GM19238 (cell line): ENCODE results near the gene RHOT2.

Experiments
- DNase-seq: peaks from one replicate; pipeline ENCODE4 v3.0.0; 2011; ENCODE audit warnings: low spot score; ENCODE audit not compliant: insufficient read length

Gene RHOT2

DNA sequence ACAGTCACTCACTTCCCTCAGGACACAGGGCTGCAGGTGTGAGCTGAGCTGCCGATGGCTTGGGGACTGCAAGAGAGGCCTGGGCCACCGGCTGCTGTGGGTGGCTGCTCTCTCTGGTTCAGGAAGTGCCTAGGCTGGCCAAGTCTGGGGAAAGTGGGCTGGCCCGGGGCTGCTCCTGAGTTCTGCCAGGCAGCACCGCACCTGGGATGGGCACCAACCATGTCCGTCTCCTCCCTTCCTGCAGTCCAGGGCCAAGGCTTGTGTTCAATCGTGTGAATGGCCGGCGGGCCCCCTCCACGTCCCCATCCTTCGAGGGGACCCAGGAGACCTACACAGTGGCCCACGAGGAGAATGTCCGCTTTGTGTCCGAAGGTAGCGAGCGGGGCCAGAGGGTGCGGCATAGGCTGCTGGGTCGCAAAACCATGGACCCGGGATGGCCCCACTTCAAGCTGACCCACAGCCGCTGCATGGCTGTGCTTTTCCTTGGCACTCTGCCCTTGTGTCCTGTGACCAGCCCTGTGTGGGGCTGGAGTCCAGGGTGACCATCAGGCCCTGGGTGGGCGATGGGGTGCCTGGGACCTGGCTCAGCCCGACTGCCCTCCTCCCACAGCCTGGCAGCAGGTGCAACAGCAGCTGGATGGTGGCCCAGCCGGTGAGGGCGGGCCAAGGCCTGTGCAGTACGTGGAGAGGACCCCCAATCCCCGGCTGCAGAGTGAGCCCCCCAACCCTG, 20.6 kb upstream of the RHOT2 start:
- DNase-seq = no peak

DNA sequence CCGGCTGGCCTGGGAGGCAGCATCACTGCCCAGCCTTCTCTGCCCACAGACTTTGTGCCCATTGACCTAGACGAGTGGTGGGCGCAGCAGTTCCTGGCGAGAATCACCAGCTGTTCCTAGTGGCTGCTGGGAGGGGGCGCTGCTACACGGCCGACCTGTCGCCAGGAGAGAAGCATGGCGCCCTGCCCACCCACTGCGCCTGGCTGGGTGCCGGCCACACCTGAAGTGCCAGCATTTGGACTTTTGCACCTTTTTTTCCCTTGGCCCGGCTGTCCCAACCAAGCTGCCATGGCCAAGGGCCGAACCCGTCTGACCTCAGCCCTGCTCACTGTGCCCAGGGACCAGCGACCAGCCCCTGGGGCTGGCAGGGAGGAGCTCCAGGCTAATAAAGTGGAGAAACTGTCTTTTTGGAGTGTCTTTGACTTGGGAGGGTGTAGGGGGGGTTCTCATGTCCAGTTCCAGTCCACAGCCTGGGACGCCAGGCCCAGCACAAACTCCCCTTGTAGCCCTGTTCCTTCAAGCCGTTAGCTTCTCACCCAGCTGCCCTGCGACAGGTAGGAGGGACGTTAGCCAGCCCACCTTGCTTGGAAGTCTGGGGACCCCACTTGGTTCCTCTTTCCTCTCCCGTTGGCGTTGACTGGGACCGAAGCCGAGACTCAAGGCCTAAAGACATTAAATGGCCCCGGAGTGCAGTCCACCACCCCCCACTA, 19.7 kb upstream of the RHOT2 start:
- no peak for DNase-seq

DNA sequence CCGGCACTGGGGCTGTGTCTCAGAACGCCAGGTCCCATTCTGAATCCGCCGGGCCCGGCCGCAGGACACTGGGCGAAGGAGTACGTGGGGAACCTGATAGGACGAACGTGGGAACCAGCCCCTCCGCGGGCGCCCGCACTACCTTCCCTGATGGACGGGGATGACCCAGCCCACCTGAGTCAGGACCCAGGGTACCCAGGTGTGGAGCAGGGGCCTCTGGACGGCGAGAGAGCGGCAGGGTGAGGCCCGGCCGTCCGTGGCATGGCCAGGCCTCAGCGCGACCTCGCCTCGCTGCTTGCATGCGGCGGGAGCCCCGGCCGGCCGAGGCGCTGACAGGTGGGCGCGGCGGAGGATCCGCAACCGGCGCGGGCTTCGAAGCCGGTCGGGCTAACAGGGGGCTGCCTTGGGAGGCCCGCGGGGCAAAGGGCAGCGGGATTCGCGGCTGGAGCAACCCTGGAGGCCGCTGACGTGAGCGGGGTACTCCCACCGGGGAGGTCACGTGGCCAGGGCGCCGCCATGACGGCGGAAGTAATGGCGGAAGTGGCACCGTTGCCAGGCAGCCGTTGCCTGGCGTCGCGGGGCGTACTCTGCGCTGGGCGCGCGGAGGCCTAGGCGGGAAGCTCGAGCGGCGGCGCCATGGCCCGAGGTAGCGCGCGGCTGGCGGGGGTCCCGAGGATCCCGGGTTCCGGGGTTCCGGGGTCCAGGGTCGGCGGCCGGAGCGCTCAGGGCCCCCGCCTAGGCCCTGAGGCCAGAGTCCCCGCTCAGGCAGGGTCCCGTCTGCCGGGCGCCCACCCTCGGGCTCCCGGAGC, 18.9 kb upstream of the RHOT2 start, which contains the start of gene WDR90:
WDR90 (plus strand) TSS at position 585 of the 809 bp plus-strand sequence; CDS start at position 637, 52 bp downstream.
- DNase-seq = peak; percentile 100

DNA sequence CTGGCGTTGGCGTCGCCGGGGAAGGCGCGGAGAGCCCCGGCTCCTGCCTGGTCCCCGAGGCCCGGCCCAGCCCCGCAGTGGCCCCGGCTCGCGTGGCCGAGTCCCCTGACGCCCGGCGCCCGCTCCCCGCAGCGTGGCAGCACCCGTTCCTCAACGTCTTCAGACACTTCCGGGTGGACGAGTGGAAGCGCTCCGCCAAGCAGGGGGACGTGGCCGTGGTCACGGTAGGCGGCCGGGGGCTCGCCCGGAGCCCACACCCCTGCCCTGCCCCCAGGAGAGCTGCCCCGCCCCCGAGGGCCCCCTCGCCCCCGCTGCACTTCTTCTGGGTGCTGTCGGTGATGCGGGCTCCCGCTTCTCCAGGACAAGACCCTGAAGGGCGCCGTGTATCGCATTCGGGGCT, 18.3 kb upstream of the RHOT2 start:
- DNase-seq = peak; percentile 63

DNA sequence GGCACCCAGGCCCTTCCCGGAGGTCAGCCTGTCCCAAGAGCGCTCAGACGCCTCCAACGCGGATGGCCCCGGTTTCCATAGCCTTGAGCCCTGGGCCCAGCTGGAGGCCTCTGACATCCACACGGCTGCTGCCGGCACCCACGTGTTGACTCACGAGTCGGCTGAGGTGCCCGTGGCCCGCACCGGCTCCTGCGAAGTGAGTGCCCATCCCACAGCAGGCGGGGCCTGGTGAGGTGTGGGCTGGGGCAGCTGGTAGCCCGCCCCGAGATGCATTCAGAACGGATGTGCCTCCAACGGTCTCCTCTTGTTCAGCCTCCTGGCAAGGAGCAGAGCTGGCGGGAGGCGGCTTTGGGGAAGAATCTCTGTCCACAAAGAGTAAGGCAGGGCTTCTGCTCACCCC, 16.1 kb upstream of the RHOT2 start:
- DNase-seq = no peak

DNA sequence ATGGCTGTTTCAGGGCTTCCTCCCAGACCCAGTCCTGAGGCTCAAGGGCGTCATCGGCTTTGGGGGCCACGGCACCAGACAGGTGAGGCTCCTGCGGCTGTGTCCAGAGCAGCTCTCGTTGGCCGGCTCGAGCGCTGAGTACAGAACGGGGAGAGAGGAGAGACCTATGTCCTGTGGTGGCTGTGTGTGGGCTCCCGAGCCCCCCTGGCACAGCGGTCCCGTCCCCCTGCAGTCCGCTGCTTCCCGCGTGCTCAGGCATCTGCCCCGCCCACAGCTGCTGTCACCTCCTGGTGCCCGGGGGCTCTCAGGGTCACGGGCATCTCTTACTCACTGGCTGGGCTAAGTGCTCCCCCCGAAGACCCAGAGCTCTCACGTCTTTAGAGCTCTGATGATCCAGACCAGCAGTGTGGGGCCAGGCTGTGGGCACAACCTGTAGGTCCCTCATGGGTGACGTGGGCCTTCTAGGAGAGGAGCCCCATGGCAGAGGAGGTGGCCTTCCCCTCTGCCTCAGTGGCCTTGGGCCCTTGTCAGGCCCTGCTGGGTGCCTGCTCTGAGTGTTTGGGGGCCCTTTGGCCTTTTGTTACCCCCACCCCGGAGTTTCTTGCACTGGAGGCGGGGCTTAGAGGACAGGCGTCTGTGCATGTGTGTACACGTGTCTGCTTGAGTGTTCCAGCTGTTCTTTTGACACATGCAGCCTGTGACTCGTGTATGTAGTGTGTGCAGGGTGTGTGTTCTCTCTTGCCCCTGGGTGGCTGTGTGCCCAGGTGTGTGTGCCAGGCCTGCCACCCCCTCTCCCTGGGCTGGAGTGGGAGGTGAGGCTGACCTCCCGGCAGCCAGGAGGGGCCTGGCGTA, 15.3 kb upstream of the RHOT2 start:
- DNase-seq = no peak

DNA sequence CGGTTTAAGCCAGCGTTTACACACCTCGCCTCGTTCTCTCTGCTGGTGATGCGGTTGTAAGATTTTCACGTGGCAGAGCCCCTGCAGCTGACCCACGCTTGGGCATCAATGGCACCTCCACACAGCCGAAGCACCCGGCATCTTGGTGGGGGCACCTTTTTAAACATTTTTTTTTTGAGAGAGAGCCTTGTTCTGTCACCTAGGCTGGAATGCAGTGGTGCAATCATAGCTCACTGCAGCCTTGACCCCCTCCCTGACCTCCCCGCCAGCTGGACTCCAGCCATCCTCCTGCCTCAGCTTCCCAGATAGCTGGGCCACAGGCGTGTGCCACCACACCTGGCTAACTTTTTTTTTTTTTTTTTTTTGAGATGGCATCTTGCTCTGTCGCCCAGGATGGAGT, 13.9 kb upstream of the RHOT2 start:
- no peak for DNase-seq

DNA sequence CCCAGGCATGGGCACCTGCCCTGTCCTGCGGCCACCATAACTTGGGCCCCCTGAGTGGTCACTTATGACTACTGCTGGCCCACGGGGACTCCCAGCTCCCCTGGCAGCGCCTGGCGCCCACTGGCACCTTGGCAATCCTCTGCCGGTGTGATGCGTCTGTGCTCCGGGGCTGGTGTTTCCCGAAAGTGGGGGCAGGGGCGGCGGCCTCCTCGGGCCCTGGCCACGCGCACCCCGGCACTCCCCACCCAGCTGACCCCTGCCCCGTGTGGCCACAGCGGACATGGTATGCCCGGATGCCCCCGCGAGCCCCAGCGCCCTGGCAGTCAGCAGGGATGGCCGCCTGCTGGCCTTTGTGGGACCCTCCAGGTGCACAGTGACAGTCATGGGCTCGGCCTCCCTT, 10.4 kb upstream of the RHOT2 start:
- DNase-seq = no peak

DNA sequence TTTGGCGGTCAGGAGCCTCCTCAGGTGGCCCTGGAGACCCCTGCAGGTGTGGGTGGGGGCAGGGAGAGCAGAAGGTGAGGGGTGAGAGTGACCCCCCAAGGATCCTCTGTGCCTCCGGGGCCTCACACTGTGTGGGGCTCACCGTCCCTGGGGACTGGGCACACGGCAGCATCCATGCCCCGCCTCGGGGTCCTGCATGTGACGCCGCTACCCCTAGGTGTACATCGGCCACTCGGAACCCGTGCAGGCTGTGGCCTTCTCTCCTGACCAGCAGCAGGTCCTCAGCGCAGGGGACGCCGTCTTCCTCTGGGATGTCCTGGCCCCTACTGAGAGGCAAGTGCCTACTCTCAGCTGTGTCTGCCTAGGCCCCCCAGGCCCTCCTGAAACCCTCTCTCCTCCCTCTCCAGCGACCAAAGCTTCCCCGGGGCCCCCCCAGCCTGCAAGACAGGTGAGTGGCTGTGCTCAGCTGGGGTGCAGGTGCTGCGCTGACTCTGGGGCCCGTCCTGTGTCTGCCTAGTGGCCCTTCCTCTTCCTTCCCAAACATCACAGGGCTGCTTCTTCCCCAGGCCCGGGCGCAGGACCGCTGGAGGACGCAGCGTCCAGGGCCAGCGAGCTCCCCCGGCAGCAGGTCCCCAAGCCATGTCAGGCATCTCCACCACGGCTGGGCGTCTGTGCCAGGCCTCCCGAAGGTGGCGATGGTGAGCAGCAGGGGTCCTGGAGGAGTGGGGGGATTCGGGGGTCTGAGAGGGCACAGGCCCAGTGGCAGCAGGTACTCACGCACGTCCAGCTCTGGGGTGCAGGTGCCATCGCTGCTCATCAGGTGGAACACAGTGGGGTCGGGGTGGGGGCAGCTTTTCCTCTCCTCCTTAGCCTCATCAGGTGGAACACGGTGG, 9.0 kb upstream of the RHOT2 start:
- DNase-seq = no peak

DNA sequence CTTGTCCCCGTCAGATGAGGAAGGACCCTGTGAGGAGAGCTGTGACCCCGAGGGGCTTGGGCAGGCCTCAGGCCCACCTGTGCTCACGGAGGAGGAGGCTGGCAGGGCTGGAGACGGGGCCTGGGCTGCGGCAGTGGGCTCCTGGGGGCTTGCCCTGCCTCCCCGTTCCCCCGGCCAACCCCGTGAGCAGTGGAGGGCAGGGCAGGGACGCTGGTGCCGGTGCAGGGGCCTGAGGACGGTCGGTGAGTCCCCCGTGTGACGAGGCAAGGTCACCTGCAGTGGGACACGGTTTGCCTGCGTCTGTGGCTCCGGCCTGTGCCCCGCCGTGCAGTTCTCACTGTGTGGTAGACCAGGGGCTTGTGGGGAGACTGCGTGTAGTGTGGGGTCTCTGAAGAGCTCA, 8.3 kb upstream of the RHOT2 start:
- no peak for DNase-seq

DNA sequence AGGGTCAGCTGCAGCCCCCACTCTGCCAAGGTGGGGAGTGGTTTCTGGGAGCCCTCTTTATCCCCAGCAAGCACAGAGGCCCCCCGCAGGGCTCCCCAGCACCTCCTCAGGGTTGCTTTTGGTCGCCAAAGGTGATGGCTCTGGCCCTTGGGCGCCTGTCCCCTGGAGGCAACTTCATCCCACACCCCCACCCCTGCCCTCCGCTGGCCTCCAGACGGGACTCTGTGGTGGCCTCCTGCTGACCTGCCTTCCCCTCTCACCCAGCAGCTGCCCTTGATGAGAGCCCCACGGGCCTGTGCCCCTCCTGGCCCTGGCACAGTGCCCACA, 7.8 kb upstream of the RHOT2 start:
- no peak for DNase-seq

DNA sequence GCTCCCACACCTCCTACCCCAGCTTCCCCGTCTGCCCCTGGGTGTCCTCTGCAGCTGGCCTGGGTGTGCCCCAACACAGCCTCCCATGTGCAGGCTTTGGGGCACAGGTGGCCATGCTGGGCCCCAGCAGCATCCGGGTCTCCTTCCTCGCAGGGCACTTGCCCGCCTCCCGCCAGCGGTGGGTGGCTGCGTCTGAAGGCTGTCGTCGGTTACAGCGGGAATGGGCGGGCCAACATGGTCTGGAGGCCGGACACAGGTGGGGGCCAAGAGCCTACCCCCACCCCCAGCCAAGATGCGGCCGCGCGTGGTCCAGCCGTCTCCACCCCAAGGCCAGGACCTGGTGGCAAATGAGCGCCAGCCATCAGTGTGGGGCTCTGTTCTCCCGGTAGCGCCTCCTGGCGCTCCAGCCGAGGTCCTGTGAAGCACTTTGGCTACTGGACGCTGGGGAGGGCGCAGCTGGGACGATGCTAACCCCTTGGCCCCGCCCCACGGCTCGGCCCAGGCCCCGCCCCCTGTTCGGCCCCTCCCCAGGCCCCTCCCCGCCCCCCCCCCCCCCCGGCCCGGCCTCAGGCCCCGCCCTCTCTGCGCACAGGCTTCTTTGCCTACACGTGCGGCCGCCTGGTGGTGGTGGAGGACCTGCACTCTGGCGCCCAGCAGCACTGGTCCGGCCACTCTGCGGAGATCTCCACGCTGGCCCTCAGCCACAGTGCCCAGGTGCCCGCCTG, 7.3 kb upstream of the RHOT2 start:
- peak; percentile 93 for DNase-seq

DNA sequence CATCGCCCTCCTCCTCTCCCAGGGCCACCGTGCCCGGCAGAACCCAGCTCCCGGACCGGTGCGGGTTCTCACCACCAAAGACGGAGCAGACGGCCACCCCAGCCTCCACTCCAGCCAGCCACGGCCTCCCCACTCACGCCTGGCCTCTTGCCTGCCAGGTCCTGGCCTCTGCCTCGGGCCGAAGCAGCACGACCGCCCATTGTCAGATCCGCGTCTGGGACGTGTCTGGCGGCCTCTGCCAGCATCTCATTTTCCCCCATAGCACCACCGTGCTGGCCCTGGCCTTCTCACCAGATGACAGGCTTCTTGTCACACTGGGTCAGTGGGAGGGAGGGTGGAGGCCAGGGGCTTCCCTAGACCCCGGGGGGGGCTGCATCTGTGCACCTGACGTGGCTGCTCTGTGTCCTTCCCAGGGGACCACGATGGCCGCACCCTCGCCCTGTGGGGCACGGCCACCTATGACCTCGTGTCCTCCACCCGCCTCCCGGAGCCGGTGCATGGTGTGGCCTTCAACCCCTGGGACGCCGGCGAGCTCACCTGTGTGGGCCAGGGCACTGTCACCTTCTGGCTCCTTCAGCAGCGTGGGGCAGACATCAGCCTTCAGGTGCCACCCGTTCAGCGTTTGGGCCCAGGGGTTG, 6.6 kb upstream of the RHOT2 start:
- DNase-seq = no peak

DNA sequence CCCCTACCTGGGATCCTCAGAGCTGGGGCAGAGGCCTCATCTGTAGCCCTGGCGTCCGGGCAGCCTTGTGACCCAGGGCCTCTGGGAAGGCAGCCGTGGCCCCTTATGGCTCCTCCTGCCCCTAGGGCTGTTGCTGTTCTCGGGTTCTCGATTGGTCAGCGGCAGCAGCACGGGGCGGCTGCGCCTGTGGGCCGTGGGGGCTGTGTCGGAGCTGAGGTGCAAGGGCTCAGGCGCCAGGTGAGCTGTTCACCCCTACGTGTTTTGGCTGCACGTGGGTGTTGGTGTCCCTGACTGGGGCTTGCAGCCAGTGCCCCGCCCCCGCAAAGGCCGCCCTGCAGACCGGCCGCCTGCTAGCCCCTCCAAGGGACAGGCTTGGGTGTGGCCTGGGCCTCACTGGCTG, 5.8 kb upstream of the RHOT2 start:
- DNase-seq = no peak

DNA sequence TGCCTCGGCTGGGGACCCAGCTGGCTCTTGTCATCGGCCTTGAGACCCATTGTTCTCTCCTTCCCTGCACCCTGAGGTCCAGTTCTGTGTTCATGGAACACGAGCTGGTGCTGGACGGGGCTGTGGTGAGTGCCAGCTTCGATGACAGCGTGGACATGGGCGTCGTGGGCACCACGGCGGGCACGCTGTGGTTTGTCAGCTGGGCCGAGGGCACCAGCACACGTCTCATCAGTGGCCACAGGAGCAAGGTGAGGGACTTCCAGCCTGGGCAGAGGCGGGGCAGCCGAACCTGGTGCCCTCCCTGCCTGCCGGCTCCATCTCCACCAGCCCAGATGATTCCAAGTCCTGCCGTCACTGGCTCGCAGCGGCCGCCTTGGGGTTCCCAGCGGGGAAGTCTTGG, 5.3 kb upstream of the RHOT2 start:
- no peak for DNase-seq

DNA sequence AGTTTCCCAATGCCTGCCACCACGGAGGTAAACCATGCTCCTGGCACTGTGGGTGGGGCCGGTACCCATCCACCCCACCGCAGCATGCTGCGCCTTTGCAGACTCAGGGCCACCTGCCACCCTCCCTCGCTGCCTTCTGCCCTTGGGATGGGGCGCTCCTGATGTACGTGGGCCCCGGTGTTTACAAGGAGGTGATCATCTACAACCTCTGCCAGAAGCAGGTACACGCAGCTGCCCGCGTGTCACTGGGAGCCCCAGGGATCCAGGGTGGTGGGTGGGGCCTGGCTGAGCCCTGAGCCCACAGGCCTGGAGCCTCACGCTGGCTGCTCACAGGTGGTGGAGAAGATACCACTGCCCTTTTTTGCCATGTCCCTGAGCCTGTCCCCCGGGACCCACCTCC, 1.4 kb upstream of the RHOT2 start:
- no peak for DNase-seq

DNA sequence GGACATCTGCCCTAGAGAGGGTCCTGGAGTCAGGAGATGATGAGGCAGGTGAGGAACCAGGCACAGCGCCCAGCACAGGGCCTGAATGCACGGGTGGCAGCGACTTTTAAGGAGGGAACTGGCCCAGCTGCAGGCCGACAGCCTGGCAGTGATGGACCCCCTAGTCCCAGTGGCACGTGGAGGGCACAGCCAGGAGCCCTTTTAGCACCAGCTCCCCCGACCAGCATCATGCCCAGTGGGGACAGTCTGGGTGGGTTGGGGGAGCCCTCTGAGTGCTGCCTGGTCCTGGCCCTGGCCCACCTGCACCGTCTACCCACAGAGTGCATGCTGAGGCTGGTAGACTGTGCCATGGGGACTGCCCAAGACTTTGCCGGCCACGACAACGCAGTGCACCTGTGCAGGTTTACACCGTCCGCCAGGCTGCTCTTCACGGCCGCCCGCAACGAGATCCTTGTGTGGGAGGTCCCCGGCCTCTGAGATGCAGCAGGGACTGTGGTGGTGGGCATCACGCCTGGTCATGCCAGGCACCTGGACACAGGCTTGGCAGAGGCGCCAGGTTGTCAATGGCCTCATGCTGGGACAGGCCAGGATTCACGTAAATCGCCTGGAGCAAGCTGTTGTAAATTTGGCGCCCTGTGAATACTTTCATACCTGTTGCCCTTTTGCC, 686 bp upstream of the RHOT2 start:
- DNase-seq = no peak

DNA sequence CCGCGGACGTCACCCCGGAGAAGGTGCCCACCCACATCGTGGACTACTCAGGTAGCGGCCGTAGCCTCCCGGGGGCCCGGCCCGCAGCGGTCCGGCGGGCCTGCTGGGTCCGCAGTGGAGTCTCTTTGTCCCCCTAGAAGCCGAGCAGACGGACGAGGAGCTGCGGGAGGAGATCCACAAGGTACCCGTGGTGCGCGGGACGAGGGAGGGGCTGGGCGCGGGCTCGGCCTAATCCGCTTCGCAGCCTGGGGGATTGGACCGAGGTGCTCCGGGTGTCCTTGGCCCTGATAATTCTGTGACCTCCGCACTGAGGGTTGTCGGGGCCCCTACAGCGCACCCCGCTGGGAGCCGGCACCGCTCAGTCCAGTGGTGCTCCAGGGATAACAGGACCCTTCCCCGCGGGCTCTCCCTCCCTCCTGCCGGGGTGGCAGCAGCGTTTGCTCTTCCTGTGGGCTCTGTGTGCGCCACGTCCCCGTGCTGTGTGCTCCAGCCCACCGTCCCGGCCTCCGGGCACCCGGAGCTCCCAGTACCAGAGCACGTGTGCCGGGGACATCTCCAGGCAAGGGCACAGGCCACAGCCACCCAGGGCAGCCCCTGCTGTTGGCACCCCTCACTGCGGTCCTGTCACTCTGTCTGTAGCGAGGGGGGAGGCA, 713 bp downstream of the RHOT2 start:
- no peak for DNase-seq
